ENCODE measurements around the gene MTF1.
"Not testable (repeated sequence)": the region's sequence is repeated elsewhere in the genome, so short reads cannot be mapped to it uniquely, and the experiment has no call there.

DNA sequence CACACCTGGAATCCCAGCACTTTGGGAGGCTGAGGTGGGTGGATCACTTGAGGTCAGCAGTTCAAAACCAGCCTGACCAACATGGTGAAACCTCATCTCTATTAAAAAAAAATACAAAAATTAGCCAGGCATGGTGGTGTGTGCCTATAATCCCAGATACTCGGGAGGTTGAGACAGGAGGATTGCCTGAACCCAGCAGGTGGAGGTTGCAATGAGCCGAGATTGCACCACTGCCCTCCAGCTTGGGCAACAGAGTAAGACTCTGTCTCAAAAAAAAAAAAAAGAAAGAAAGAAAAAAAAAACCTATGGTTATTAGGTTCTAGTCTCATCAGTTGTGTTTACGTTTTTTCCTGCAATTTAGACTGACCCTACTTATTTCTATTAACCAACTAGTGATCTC lies 47.2 kb upstream of the MTF1 start:
- TF ChIP-seq EZH2phosphoT487 (IDR thresholded peaks at IDR 0.05; ENCODE audit: insufficient read depth, low read depth); EZH2 (IDR thresholded peaks at IDR 0.05; ENCODE audit: insufficient read depth, poor library complexity, severe bottlenecking): not testable (repeated sequence)

Data from GM23248 (cell line).